Measurements from ENCODE around the gene SEC22B.
"Not testable (repeated sequence)": the region's sequence is repeated elsewhere in the genome, so short reads cannot be mapped to it uniquely, and the experiment has no call there.

SEC22B gene

DNA sequence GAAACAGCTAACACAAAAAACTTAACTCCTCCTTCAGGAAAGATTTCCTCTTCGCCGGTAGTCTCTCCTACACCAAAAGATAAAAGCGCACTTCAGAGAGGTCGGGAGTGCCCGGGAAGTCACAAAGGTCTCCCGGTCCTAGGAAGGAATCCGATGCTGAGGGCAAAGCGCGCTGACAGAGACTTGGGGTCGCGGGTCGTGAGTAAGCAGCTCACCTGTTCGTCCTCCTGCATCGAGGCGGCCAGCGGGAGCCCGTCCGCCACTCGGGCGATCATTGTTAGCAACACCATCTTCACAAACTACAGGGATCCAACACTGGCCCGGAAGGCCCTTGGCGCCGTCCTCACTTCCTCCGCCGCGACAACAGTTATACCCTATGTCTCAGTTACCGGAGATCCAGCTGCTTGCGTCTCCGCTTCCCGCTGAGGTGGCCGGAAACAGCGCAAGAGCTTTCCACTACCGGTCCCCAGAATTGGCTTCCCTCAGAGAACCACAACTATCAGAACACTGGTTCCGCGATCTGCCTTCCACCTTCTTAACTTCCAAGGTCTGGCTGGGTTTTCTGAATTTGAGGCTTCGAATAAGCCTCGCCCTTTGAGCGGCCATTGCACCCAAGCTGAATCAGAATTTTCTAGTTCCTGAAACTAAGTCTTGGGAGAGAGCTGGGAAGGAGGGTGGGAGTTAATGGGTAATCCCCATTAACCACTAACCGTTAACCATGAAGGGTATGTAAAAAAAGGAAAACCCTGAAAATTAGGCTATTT is at the start of gene SEC22B:
Gene SEC22B, minus strand, starts transcription at position 429 of the 764 bp plus-strand sequence. Its CDS starts 139 bp downstream, at position 290.
- DNase-seq (ENCODE audit: low read depth): peak; percentile 89

- not testable (repeated sequence) for DNase-seq (ENCODE audit: low read depth)
These were observed 41.6 kb upstream of the SEC22B start for GRCh38 chr1:120217933-120218332.

GRCh38 chr1:120217175-120217929 is 41.0 kb upstream of the SEC22B start:
- DNase-seq (ENCODE audit: low read depth): not testable (repeated sequence)

DNA sequence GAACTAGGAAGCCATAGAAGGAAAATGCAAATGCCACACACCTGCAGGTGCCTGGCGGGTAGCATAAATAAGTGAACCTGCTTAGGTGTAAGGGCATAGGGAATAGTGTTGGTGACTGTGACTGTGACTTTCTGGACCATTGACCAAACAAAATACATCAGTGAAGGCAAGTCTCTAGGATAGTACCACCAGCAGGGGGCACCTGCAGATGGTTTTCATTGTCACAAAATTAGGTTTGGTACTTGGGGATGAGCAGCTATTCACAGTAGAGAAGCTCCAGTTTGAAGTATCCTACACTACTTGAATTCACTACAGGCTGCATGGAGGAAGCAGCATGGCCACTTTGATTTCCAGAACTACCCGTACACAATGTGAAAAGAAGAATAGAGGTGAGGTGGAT is 37.3 kb upstream of the SEC22B start:
- DNase-seq (ENCODE audit: low read depth): not testable (repeated sequence)

DNA sequence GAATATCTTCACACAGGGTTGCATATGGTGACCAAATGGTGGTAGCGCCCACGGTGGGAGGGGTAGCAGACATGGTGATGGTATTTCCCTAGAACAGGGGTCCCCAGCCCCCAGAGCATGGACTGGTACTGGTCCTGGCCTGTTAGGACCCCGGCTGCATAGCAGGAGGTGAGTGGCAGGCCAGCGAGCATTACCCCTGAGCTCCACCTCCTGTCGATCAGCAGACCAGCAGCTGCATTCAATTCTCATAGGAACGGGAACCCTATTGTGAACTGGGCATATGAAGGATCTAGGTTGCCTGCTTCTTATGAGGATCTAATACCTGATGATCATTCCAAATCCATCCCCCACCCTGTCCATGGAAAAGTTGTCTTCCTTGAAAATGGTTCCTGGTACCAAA is 34.4 kb upstream of the SEC22B start:
- DNase-seq (ENCODE audit: low read depth): not testable (repeated sequence)

DNA sequence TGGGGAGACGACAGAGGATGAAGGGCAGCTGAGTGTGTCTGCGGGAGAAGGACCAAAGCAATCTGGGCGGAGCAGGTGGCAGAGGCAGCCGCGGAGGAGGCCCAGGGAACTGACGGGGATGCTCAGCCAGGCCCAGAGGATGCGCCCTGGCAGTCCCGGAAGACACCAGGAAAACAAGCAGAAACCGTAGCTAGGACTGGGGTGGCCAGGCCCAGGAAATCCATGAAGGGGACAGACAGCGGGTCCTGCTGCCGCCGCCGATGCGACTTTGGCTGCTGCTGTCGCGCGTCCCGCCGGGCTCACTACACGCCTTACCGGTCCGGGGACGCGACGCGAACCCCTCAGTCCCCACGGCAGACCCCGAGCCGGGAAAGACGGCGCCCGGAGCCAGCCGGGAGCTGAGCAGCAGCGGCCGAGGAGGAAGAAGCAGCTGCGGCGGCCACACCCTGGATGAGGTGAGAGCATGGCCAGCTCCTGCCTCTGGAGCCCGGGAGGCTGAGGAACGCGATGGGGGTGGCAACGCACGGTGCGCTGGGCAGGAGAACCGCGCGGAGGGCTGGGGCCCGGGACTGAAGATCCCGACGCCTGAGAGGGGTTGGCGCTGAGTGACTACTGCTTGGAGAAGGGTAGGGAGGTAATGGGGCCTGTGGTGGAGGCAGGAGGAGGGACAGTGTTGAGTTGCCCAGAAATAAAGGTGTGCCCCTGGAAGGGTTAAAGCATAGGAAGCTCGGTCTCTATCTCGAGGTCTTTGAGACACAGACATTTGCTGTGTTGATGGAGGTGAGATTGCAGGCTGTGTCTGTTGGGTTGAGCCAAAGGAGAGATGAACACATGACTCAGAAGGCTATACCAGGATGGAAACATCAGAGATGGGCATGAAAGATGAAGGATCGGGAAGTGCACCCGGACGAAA is 20.8 kb upstream of the SEC22B start:
- DNase-seq (ENCODE audit: low read depth): not testable (repeated sequence)

DNA sequence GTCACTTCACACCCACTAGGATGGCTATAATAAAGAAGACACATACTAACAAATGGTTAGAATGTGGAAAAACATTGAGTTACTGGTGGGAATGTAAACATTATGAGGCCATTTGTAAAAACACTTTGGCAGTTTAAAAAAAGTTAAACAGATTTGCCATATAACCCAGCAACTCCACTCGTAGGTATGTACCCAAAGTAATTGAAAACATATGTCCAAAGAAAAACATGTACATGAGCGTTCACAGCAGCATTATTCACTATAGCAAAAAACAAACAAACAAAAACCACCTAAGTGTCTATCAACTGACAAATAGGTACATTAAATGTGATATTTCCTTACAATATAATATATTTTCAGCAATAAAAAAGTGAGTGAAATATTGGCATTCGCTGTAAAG is 12.3 kb upstream of the SEC22B start:
- DNase-seq (ENCODE audit: low read depth): not testable (repeated sequence)

GRCh38 chr1:120182176-120182707 is 5.9 kb upstream of the SEC22B start:
- not testable (repeated sequence) for DNase-seq (ENCODE audit: low read depth)

DNA sequence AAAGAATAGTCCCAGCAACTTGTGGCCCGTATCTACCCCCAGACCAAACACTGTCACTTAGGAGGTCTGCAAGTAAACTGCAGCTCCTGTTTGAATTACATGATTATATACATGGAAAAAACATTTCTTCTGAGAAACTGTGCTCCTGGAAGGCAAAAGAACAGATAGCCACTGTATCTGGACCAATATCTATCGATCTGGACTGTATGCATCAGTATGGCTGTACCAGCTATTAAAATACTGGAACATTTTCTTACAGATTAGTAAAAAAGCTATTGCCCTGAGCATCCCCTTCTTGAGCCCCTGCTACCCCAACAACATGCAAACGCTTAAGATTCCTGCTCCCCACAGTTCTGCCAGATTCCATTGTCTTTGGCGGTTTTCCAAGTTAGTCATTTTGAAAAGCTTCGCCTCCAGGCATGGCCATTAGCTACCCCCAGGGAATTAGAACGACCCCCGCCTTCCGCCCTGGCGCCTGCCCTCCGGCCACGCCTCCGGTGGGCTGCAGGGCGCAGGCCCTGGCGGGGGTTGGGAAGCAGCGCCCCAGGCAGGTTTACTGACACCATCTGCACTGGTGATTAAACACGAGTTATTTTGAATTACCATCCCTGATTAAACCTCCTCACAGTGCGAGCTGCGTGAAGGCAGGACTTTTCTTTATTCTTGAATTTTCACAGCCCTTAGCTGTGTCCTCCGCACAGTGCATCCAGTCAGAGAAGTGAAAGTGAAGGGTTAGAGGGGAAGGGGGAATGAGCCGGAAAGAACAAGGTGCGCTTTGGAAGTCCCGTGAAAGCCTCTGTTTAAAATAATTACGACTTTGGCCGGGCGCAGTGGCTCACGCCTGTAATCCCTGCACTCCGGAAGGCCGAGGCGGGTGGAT is 3.7 kb upstream of the SEC22B start:
- not testable (repeated sequence) for DNase-seq (ENCODE audit: low read depth)

DNA sequence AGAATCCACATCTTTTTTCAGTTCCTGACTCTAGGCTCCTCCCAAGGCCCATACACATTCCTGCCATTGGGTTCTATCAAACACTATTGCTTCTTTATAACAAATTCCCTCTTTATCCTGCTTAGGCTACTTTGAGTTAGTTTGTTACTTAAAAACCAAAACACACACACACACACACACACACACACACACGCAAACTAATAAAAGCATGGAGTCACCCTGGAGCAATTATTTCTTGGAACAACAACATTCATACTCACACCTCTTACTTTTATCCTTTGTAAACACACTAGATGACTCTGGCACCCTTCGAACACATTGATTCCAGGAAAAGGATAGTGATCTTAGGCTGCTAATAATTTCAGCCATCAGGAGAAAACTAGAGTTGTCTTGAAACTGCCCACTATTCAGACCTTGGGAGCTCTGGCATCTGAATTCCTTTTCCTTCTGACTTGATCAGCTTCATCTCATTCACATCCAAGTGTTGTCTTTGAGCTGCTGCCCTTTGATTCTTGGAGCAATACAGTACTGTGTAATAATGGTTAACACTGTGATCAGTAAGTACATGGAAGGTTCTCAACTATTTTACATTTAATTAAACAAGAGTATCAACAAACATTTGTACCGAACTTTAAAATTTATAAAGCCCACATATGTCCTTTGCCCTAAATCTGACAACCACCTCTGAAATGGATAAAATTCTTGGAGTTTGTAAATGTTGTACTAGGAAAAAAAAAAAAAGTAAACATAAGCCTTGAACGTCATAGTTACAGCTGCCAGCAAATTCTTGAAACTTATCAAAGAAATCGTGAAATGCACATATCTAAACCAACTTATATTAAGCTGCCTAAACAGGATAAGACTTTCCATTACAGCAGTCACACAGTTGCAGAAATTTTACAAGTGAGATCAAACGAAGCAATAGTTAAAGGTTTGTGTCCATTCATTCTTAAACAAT is 2.8 kb upstream of the SEC22B start:
- DNase-seq (ENCODE audit: low read depth): no peak

- DNase-seq (ENCODE audit: low read depth): not testable (repeated sequence)
These were observed 1.7 kb upstream of the SEC22B start for GRCh38 chr1:120178058-120178457.

DNA sequence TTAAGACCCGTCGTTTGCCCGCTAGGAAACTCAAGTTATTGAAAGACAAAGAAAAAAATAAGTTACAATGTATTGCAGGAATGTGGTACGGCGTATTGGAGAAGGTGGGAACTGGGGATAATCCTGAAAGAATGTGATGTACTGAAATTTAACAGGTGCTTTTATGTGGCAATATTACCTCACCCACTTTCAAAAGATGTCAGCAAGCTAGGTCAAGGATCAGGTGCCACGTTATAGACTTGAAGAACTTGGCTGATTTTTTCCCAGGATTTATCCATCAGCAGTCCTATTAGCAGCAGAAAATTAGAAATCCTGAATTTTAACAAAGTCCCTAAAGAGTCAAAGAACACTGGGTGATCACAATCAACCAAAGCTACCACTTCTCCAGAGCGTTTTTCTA is 632 bp downstream of the SEC22B start:
- not testable (repeated sequence) for DNase-seq (ENCODE audit: low read depth)

GRCh38 chr1:120164761-120165160 is 11.6 kb downstream of the SEC22B start:
- not testable (repeated sequence) for DNase-seq (ENCODE audit: low read depth)

- not testable (repeated sequence) for DNase-seq (ENCODE audit: low read depth)
These were observed 14.3 kb downstream of the SEC22B start for GRCh38 chr1:120162015-120162414.

DNA sequence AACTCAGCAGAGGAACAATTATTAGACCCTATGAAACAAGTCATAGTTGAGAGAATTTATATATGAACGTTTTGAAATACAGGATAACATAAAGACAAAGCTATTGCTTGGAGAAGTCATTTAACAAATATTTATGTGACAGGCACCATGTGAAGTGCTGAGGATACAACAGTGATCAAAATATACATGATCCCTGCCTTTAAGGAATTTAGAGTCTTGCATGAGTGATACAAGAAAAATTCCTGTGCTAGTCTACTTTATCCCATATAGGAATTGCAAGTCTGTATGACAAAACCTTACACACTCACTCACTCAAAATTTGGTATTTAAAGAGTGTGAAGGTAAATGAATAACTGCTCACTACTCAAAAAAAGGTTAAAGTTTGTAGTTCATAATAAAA is 17.8 kb downstream of the SEC22B start:
- DNase-seq (ENCODE audit: low read depth): not testable (repeated sequence)

- DNase-seq (ENCODE audit: low read depth): not testable (repeated sequence)
These were observed 18.2 kb downstream of the SEC22B start for GRCh38 chr1:120158086-120158485.

- DNase-seq (ENCODE audit: low read depth): not testable (repeated sequence)
These were observed 26.0 kb downstream of the SEC22B start for GRCh38 chr1:120150138-120150822.

- not testable (repeated sequence) for DNase-seq (ENCODE audit: low read depth)
These were observed 26.8 kb downstream of the SEC22B start for GRCh38 chr1:120149420-120150059.
